Suprapubic skin (tissue), 4 donors: ENCODE data around the gene ERCC1. TPM values are rescaled to one million over a fixed set of nuclear protein-coding genes. Genes with fewer than 3 reads are reported as not detected.
A peak's percentile ranks its signal among the peaks of the same experiment; 100 is the strongest.

Source experiments
- DNase-seq, 2 donors: peaks; one replicate each; pipeline ENCODE4 v3.0.0-alpha.2; 2019; ENCODE audit warnings: low spot score in 2 of 2
- H3K27ac ChIP-seq: fragments of 200-600 bp; sonication (generic); one replicate; pipeline ENCODE4 v1.5.1; 2019
- H3K27me3 ChIP-seq: fragments of 200-600 bp; sonication (generic); one replicate; pipeline ENCODE4 v1.5.1; 2019
- H3K36me3 ChIP-seq: fragments of 200-600 bp; sonication (generic); one replicate; pipeline ENCODE4 v1.5.1; 2019
- H3K4me1 ChIP-seq: fragments of 200-600 bp; sonication (generic); one replicate; pipeline ENCODE4 v1.5.1; 2019
- H3K4me3 ChIP-seq: fragments of 200-600 bp; sonication (generic); one replicate; pipeline ENCODE4 v1.5.1; 2019; ENCODE audit warnings: mild to moderate bottlenecking
- H3K9me3 ChIP-seq: fragments of 200-600 bp; sonication (generic); one replicate; pipeline ENCODE4 v1.5.1; 2019
- EP300 ChIP-seq: sonication (generic); formaldehyde crosslinking; IDR thresholded peaks from one replicate; pipeline ENCODE4 v1.6.1; 2017; ENCODE audit warnings: antibody characterized with exemption
- POLR2A ChIP-seq, 2 donors: fragments of 450-650 bp; IDR thresholded peaks; one replicate each; pipeline ENCODE4 v1.6.1; 2017; ENCODE audit warnings: antibody characterized with exemption in 2 of 2, mild to moderate bottlenecking in 2 of 2, moderate library complexity in 2 of 2
- POLR2AphosphoS5 ChIP-seq, 3 donors: sonication (generic); formaldehyde crosslinking; IDR thresholded peaks; one replicate each; pipeline ENCODE4 v1.6.1; 2017; ENCODE audit warnings: antibody characterized with exemption in 3 of 3
- WGBS: methylation state at CpG from one replicate; pipeline ENCODE4 v1.1.5; 2018; 5-methylcytosine and 5-hydroxymethylcytosine counted together
- total RNA-seq, 4 donors: library from RNA; depleted of rRNA; stranded (reverse); fragments of >200 nt; gene quantifications; one replicate each; pipeline ENCODE4 v1.1.0, GENCODE V29; 2016
- TF ChIP-seq, protein P1 (sequence below), 2 donors: fragments of 200-600 bp in 1 of 2; fragments of 450-650 bp in 1 of 2; sonication (generic) in 1 of 2; IDR thresholded peaks; one replicate each; pipeline ENCODE4 v1.5.1; 2016 to 2019; ENCODE audit warnings: antibody characterized with exemption in 2 of 2, mild to moderate bottlenecking in 1 of 2, moderate library complexity in 1 of 2

Gene ERCC1
- total RNA-seq, 4 donors from 2014 or later: 102 to 120 (median 106) TPM

- Histone ChIP-seq H3K27ac (peak overlapping the region; percentile 95), H3K9me3 (no peaks in the 10 kb centered on the region), H3K36me3 (no peaks in the 10 kb centered on the region), H3K4me3 (peak overlapping the region; percentile 58), H3K4me1 (peaks cover 71% of the 10 kb centered on the region), H3K27me3 (no peaks in the 10 kb centered on the region)
- WGBS: 1% methylated on average over 24 of the region's 28 CpGs
- TF ChIP-seq, protein P1, sequence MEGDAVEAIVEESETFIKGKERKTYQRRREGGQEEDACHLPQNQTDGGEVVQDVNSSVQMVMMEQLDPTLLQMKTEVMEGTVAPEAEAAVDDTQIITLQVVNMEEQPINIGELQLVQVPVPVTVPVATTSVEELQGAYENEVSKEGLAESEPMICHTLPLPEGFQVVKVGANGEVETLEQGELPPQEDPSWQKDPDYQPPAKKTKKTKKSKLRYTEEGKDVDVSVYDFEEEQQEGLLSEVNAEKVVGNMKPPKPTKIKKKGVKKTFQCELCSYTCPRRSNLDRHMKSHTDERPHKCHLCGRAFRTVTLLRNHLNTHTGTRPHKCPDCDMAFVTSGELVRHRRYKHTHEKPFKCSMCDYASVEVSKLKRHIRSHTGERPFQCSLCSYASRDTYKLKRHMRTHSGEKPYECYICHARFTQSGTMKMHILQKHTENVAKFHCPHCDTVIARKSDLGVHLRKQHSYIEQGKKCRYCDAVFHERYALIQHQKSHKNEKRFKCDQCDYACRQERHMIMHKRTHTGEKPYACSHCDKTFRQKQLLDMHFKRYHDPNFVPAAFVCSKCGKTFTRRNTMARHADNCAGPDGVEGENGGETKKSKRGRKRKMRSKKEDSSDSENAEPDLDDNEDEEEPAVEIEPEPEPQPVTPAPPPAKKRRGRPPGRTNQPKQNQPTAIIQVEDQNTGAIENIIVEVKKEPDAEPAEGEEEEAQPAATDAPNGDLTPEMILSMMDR (IDR thresholded peaks at IDR 0.05): no peak
- TF ChIP-seq EP300 (no peak), POLR2A (IDR thresholded peaks at IDR 0.05) (peak in 1 of 2 donors; percentile 8), POLR2AphosphoS5 (IDR thresholded peaks at IDR 0.05) (peak in 1 of 3 donors; percentile 20)
- DNase-seq: peak in 1 of 2 donors; percentile 87
These were observed 27.6 kb upstream of the ERCC1 start for GRCh38 chr19:45451131-45451849.

DNA sequence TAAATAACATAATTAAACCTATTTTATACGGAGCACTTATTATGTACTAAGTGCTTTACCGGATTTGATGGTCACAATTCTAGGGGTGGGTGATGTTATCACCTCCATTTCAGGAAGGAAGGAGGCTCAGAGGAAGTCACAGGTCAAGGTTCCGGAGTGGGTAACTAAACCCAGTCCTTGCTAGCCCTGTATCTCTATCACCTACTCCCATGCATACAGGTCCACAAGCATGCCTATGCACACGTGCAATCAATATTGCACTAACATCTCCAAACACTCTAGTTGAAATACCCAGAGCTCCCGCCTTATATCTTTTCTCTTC lies 26.3 kb upstream of the ERCC1 start:
- DNase-seq: no peak
- H3K4me3 ChIP-seq: peak overlapping the region; percentile 58
- peak overlapping the region; percentile 95 for H3K27ac ChIP-seq
- peaks cover 71% of the 10 kb centered on the region for H3K4me1 ChIP-seq
- H3K27me3 ChIP-seq: no peaks in the 10 kb centered on the region
- no peak for TF ChIP-seq EP300
- no peak for TF ChIP-seq POLR2A (IDR thresholded peaks at IDR 0.05)
- 16% methylated on average over 5 of the region's 5 CpGs for WGBS
- H3K36me3 ChIP-seq: no peaks in the 10 kb centered on the region
- H3K9me3 ChIP-seq: no peaks in the 10 kb centered on the region

DNA sequence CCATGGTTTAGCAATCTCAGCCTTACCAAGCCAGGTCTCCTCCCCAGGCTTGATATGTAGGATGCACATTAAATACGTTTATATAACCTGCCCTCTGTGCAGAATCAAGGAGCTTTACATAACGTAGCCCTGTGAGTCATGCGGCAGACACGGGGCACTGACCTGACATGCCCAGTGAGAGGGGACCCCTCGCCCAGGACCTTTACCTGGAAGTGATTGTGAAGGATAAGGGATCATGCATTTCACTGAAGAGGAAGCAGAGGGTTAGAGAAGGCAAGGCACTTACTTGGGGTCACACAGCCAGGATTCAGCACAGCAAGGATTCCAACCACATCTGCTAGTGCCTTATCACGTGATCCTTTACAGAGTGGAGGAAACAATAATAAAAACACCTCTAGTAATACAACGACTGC lies 25.2 kb upstream of the ERCC1 start:
- TF ChIP-seq, protein P1 (IDR thresholded peaks at IDR 0.05): no peak
- peak in 1 of 3 donors; percentile 65 for TF ChIP-seq POLR2AphosphoS5 (IDR thresholded peaks at IDR 0.05)
- Histone ChIP-seq H3K27me3 (no peaks in the 10 kb centered on the region), H3K9me3 (no peaks in the 10 kb centered on the region), H3K4me1 (peaks cover 73% of the 10 kb centered on the region), H3K4me3 (peak overlapping the region; percentile 58), H3K27ac (peak overlapping the region; percentile 95), H3K36me3 (no peaks in the 10 kb centered on the region)
- WGBS: 43% methylated on average over 7 of the region's 7 CpGs
- no peak for DNase-seq

GRCh38 chr19:45448425-45448756 lies 24.7 kb upstream of the ERCC1 start:
- no peak overlapping the region for H3K4me3 ChIP-seq
- H3K9me3 ChIP-seq: no peaks in the 10 kb centered on the region
- TF ChIP-seq POLR2AphosphoS5 (IDR thresholded peaks at IDR 0.05) (no peak), EP300 (no peak), POLR2A (IDR thresholded peaks at IDR 0.05) (no peak)
- TF ChIP-seq, protein P1 (IDR thresholded peaks at IDR 0.05): no peak
- no peak for DNase-seq
- H3K27ac ChIP-seq: peak overlapping the region; percentile 95
- WGBS: 67% methylated on average over 3 of the region's 3 CpGs
- no peaks in the 10 kb centered on the region for H3K36me3 ChIP-seq
- H3K4me1 ChIP-seq: peaks cover 77% of the 10 kb centered on the region
- H3K27me3 ChIP-seq: no peaks in the 10 kb centered on the region

DNA sequence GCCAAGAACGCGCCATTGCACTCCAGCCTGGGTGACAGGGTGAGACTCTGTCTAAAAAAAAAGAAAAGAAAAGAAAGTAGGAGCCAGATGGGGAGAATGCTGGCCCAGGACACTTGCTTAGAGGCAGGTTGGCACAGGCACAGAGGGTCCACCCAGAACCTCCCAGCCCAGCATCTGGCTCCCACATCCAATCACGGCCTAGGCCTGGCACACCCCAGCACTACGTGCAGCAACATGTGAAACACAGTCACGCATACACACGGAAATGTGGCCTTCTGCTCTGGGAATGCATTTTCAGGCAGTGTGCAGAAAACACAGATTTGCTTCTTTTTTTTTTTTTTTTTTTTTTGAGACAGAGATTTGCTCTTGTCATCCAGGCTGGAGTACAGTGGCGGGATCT lies 23.2 kb upstream of the ERCC1 start:
- TF ChIP-seq, protein P1 (IDR thresholded peaks at IDR 0.05): no peak
- TF ChIP-seq POLR2AphosphoS5 (IDR thresholded peaks at IDR 0.05): peak in 2 of 3 donors; percentile 53 to 88
- no peak for TF ChIP-seq POLR2A (IDR thresholded peaks at IDR 0.05)
- no peaks in the 10 kb centered on the region for H3K27me3 ChIP-seq
- H3K9me3 ChIP-seq: no peaks in the 10 kb centered on the region
- H3K36me3 ChIP-seq: no peaks in the 10 kb centered on the region
- peak in 1 of 2 donors; percentile 93 for DNase-seq
- peaks cover 85% of the 10 kb centered on the region for H3K4me1 ChIP-seq
- peak overlapping the region; percentile 95 for H3K27ac ChIP-seq
- H3K4me3 ChIP-seq: no peak overlapping the region
- 33% methylated on average over 7 of the region's 7 CpGs for WGBS

DNA sequence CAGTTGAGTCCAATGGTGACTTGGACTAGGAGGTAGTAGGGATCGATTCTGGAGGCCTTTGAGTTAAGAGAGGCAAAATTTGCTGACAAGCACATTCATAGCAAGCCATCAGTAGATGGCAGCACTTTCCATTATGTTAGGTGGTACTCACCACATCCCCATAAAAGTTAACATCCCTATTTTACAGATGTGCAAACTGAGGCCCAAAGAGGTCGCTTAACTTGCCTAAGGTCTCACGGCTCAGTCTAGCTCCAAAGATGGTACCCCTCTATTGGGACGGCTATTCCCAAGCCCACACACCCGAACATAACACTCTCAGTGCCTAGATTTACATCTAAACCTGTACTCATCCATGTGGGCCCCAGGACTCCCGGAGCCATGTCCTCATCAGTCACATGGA lies 22.6 kb upstream of the ERCC1 start:
- 78% methylated on average over 6 of the region's 6 CpGs for WGBS
- peaks cover 80% of the 10 kb centered on the region for H3K4me1 ChIP-seq
- no peaks in the 10 kb centered on the region for H3K36me3 ChIP-seq
- H3K9me3 ChIP-seq: no peaks in the 10 kb centered on the region
- no peaks in the 10 kb centered on the region for H3K27me3 ChIP-seq
- no peak overlapping the region for H3K4me3 ChIP-seq
- TF ChIP-seq, protein P1 (IDR thresholded peaks at IDR 0.05): no peak
- no peak for TF ChIP-seq POLR2A (IDR thresholded peaks at IDR 0.05)
- no peak for TF ChIP-seq POLR2AphosphoS5 (IDR thresholded peaks at IDR 0.05)
- TF ChIP-seq EP300: no peak
- peak overlapping the region; percentile 95 for H3K27ac ChIP-seq
- no peak for DNase-seq
